GM18517 (cell line): ENCODE data around the gene KMT2C.
"Not testable (repeated sequence)": the region's sequence is repeated elsewhere in the genome, so short reads cannot be mapped to it uniquely, and the experiment has no call there.

ENCODE experiments used
- ATAC-seq: cut with Tn5 transposase; IDR thresholded peaks from one replicate; pipeline ENCODE4 v1.9.1; 2021; ENCODE audit warnings: mild to moderate bottlenecking, moderate library complexity; ENCODE audit not compliant: unreplicated experiment

The KMT2C gene

DNA sequence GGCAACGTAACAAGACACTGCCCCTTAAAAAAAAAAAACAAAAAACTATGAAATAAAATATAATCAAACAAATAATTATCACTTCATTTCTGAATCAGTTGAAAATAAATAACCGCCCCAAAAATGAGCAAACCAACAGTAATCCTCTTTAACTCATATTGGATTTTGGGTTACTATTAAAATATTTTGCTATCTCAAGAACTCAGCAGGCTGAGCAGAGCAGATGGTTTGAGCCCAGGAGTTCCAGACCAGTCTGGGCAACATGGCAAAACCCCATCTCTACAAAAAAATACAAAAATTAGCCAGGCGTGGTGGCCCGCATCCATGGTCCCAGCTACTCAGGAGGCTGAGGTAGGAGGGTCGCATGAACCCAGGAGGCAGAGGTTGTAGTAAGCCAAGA is 216.2 kb downstream of the KMT2C start:
- not testable (repeated sequence) for ATAC-seq

DNA sequence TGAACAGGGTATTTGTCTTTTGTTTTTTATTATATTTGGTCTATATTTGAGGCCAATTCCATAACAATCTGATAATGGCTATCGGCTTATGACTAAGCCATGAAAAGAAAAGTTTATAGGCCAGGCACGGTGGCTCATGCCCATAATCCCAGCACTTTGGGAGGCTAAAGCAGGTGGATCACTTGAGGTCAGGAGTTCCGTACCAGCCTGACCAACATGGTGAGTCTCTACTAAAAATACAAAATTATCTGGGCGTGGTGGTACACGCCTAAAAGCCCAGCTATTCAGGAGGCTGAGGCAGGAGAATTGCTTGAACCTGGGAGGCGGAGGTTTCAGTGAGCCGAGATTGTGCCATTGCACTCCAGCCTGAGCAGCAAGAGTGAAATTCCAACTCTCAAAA is 227.0 kb downstream of the KMT2C start:
- not testable (repeated sequence) for ATAC-seq

DNA sequence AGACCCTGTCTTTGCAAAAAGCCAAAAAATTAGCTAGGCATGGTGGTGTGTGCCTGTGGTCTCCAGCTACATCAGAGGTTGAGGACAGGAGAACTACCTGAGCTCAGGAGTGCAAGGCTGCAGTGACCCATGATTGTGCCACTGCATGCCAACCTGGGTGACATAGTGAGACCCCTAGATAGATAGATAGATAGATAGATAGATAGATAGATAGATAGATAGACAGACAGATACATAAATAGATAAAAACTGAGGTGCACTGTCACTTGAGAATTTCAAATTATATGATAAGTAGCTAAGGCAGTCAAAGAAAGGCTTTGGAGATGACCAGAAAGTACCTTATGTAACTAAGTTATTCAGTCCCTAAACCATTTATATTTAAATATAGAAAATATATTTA is 231.4 kb downstream of the KMT2C start:
- ATAC-seq, result not testable (repeated sequence)

DNA sequence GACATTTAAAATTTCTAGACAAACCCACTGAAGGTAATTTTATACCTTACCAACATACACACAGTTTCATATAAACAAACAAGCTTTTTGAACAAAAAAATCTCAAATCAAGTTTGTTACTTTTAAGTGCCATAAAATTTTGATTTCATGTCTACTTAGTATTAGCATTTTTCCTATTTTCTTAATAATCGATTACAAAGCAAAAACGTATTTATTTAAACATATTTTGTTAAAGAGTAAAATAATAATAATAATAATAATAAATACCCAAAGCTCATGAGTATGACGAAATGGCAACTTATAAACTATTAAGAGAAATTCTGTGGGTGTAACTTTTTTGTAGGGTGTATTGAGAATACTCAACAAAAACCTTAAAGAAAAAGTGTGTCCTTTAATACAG is 232.7 kb downstream of the KMT2C start:
- no peak for ATAC-seq

DNA sequence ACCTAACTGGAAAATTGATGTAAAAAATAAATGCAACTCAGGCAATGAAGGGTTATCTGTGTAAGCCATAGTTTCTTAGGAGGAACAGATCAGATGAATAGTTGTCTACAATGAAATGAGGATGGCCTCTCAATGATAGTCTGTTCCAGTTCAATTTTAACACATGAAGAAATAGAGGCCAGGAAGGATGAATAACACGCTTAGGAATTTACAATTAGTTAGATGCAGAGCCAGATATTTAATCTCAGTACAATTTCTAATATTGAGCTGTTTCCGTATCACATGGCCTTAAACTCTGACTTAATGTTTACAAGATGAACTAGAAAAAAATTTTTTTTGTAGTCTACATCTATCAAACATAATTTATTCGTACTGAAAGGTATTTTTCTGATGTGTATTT is 233.7 kb downstream of the KMT2C start:
- ATAC-seq, result no peak

DNA sequence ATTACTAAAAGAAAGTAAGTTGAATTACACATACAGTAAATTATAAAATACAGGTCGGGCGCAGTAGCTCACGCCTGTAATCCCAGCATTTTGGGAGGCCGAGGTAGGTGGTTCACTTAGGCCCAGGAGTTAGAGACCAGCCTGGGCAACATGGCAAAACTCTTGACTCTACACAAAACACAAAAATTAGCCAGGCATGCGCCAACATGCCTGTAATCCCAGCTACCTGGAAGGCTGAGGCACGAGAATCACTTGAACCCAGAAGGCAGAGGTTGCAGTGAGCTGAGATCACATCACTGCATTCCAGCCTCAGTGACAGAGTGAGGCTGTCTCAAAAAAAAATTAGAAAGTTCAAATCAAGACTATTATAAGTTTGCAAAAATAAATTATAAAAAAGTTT is 235.4 kb downstream of the KMT2C start:
- no peak for ATAC-seq

DNA sequence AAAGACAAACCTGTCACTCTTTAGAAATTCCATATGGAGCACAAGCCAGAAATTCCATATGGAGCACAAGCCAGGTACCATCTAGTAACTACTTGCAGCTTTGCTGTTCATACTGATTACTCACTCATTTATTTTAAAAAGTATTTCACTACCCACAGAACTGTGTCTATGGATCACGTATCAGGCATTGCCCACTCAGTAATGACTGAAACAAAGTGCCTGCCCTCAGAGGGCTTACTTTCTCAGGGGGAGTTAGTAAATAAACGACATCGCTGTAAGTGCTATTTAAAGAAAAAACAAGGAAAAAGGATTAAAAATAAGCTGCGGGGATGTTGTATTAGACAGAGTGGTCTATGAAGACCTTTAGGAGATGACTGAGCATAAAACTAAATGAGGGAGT is 239.4 kb downstream of the KMT2C start:
- no peak for ATAC-seq

DNA sequence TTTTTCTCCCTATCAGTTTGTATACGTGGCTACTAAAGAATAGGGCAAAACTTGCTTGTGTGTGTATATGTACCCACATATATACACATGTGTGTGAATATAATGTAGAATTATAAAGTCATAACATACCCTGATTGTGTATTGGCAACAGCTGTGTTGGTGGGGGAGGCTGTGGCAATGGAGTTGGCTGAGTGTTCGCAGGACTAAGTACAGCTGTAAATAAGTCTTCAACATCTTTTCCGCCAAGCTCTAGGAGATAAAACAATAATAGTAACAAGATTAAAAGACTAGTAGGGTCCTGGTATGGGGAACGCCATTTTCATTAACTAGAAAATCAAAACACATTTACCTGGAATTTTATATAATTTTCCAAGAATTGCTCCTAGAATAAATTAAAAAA is 241.9 kb downstream of the KMT2C start:
- no peak for ATAC-seq

DNA sequence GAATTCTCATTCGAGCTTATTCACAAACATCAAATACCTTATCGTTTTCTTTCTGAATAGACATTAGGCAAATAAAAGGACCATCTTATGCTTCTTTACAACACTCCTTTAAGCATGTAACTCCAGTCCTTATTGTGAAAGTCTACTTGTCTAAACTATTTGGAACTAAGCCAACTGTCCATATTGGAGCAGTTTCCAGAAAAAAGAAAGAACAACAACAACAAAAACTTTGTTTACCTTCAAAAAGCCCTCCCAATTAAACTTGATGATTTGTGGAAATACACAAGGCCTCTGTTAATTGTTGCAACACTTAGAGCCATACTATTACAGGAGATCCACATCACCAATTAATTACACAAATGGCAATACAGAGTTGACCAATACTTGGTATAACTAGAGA is 246.7 kb downstream of the KMT2C start:
- no peak for ATAC-seq

DNA sequence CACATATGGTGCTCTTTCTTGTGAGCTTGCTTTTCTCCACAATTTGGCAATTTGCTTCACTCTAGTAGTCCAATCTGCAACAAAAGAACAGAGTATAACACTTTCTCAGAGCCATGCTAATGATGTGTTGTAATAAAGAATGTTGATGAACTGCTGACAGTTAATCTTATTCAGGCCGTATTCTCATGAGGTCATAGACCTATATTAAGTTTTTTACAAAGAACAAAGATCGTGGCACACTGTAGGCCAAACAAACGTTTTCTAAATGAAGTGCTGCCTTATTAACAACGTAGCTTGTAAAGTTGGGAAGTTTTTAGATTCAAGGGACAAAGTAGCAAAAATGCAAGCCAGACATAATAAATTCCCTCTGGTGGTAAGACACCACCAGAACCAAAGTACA is 250.2 kb downstream of the KMT2C start:
- no peak for ATAC-seq

DNA sequence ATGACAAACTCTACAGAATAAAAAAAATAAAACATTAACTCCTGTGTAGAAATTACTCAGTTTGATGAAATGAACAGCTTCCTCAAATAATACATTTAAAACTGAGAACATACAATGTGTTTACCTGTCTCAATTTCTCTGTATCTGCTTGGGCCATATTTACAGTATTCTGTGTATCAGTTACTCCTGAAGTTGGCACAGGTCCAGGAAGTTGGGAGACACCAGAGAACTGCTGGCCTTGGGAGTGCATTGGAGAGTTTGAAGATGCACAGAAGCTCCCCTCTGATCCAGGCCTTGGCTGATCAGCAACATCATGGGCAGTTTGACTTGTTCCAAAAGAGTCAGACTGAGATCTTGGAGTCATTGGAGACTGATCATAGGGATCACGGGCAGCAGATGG is 255.2 kb downstream of the KMT2C start:
- no peak for ATAC-seq

DNA sequence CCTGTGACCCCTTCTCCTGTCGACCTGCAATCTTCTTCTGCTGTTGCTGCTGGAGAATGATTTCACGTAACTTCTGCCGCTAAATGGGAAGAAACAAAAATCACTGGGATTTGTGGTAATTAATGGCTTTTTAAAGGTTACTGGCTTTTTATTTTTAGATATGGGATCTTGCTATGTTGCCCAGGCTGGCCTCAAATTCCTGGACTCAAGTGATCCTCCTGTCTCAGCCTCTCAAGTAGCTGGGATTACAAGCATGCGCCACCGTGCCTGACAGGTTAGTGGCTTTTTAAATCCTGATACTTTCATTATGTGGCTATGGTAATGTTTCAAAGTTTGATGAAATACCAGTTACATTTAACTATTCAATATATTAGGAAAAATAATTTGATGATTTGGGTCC is 255.8 kb downstream of the KMT2C start:
- ATAC-seq, result no peak

DNA sequence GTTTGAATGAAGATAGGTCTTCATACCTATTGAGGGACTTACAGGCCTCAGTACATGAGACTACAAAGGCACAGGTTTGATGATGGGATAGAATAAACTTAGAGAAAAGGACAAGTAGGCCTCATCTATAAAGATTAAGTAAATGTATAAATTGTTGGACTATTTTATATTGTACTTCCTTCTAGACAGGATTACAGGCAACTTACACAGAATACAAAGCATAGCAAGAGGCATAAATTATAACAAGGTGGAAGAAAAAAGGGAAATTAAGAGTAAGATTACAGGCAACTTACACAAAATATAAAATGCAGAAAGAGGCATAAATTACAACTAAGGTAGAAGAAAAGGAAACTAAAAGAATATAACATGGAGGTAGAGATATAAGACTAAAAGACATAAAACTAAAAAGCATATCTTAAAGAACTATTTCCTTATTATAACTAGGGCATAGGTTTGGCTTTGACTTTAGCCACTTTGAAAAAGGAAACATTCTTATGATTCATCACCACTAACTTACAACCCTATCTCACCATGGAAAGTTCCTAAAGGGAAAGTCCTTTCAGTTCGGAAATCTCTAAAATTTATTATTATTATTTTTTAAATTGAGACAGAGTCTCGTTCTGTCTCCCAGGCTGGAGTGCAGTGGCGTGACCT is 257.3 kb downstream of the KMT2C start:
- ATAC-seq, result no peak

DNA sequence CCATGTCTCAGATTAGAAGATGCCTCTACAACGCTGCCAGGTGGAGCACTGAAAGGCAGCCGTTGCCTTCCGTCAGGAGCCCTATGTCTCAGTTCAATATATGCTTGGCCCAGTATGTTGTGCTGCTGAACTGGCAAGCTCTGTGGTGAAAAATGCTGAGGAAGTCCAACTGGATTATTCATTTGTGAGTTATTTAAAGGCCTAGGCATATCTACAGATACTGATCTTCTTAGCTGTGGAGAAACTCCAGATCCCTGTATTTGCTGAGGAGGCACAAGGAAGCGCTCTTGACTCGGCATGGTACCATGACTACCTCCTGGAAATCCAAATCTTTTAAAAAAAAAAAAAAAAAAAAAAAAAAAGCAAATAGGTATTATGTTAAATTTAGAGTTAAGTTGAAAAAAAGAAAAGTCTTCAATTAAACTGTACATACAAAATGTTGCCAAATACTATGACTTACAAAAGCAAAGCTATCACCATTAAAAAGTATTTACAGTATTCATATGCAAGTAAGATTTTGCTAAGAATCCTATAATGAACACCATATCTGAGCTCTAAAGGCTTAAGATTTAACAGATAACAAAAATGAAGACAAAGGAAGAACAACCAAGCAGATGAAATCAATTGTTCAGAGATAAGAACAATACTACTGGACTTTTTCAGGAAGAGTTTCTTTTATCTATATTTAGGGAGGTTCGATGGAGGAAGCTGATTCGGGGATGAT is 258.0 kb downstream of the KMT2C start:
- no peak for ATAC-seq

DNA sequence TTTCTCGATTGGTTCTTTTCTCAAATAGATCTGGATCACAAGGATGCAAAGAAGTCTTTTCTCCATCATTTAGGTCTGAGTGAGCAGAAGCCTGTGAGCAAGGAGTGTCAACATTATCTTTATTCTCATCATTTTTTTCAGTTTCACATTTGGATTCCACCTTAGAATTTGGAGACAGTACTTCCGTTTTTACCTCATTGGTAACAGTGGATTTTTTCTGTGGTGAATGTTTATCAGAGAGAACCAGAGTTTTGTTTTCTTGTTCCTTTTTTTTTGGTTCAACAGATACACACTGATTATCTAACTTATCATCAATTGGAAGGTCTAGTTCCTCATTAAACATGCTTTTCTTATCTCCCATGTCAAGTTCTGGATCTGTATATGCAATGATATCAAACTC is 259.0 kb downstream of the KMT2C start:
- peak; percentile 68 for ATAC-seq

DNA sequence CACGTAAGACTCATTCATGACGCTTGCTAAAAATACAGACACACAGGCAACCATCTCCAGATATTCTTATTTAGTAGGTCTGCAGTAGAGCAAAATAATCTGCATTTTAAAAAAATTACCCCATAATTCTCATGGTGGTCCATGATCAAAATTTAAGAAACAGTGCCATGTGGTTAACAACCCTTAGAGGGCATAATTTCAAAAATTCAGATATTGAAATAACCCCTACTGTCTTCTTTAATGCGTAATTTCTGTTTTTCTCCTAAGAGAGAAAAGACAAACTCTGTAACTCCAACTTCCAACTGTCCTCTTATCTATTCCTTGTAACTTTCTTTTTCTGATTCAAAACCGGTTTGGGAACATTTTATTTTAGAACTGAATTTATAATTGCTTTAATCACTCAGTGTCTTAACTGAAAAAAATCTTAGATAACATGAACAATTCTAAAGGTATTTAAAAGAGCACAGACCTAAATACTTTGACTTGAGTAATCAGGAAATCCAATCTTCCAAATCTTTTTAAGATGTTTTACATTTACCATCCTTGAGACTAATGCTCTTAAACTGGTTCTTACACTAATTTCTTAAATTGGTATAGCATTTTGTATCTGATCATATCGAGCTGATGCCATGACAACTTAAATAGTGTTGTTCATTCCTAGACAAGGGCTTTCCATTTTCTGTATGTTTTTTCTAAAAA is 262.3 kb downstream of the KMT2C start:
- ATAC-seq, result no peak

DNA sequence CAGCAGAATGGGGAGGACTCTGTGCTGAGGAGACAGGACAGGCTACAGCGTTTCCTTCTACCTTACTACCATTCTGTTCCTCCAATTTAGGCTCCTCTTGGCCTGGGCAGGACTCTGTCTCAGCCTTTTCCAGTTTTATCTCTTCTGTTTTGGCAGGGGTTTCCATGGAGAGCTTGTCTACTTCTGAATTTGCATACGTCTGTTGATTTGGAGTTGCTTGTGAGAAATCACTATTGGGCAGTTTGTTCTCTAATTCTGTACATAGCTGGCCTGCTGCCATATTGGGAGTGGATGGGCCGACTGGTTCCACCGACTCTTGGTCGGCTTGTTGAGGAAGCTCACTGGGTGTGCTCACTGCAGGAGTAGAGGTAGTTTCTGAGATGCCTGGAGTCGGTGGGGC is 273.5 kb downstream of the KMT2C start:
- no peak for ATAC-seq

DNA sequence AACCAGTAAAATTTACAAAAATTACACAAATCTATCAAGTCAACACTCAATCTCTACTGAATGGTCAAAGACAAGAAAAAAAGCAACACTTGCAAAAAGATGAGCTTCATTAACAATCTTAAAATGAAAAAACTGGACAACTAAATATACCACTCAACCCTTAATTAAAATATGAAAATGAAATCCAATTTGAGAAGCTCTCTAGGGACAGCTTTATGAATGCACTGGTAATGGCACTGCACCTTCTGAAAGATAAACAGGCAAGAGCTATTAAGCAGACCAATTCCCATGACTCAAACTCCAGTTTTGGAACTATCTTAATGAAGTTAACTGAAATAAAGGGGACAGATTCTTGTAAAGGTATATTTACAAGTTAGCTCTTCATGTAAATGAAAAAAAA is 274.6 kb downstream of the KMT2C start:
- ATAC-seq, result no peak

DNA sequence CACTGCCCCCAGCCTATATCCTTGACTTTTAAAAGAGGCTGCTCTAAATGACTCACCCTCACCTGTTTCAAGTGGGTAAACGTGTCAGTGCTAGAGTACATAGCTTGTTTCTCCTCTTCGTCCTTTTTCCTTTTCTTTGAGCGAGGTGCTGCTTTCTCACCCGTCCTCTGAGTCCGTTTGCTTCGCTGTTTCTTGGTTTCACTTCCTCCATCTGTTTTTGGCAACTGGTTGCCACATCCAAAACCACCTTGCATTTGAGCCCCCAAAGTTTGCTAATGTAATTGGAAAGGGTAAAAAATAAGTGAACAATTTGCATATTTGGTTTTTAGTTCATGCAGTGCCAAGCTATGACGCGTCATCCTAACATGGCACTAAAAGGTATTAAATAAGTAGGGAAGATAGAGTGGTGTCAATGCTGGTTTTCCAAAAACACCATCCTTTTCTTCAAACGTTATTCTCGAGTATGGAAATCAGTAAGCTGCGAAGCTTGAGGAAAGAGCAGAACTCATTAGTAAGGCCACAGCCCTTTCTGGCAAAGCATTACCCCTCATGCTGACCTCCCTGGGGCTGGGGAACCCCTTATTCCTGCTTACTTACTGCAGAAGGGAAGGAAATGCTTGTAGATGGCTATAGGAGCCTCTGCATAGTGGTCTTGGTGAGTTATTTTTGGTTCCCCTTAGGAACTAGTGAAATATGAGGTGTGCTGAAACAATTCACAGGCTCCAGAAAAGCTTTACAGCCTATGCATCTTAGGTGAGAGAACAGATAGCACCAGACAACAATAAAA is 276.8 kb downstream of the KMT2C start:
- peak; percentile 89 for ATAC-seq

DNA sequence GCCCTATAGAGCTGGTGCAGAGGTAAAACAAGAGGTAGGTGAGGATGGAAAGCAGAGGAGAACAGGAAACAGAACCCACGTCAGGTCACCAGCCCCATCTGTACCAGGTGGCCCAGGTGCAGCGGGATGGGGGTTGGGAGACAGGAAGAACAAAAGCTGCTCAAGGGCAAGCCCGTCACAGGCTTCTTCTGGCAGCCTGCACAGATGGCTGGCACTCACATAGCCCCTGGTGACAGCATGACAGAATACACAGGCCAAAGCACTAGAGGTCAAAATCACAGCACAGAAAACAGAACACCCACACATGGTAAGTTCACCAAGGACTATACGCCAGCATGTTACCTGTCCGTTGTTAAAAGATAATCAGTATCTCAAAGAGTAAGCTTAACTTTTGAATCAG is 283.5 kb downstream of the KMT2C start:
- no peak for ATAC-seq

DNA sequence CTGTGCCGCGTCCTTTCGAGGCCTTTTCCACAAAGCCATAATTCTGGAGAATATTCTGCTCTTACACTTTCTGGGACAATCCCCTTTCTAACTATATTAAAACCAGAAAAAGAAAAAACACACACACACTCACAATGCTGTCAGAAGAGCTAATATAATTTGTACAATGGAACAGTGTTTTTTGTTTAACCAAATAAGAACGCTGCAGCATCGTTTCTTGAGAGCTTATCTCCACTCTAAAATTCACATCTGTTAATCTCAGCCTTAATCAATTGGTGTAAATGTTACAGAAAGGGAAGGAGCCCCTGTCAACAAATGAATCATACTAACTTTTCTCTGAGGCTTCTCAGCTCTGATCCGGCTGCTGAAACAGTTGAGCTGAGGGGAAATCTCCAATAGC is 286.4 kb downstream of the KMT2C start:
- ATAC-seq, result no peak
